Measurements from ENCODE around the gene HDHD5.

The HDHD5 gene

GRCh38 chr22:17190702-17191101, 31.6 kb upstream of the HDHD5 start:
- H3K4me3 ChIP-seq (IDR thresholded peaks at IDR 0.05; ENCODE audit: insufficient read depth, low read depth, low read length): no peak overlapping the region
- no peaks in the 10 kb centered on the region for H3K27me3 ChIP-seq (ENCODE audit: insufficient read depth, low read depth)
- H3K36me3 ChIP-seq (ENCODE audit: insufficient read depth): no peaks in the 10 kb centered on the region
- H3K9ac ChIP-seq: no peak overlapping the region
- no peak for TF ChIP-seq CTCF (conservative IDR thresholded peaks at IDR 0.05; ENCODE audit: low read depth, low read length)
- H3K79me2 ChIP-seq (ENCODE audit: insufficient read depth, low read depth): no peaks in the 10 kb centered on the region
- no peak overlapping the region for H3K4me2 ChIP-seq
- H3K27ac ChIP-seq: no peak overlapping the region
- H2AFZ ChIP-seq (ENCODE audit: low read depth): no peak overlapping the region
- H3K4me1 ChIP-seq (ENCODE audit: low read depth, poor library complexity, severe bottlenecking): no peaks in the 10 kb centered on the region
- no peaks in the 10 kb centered on the region for H4K20me1 ChIP-seq (ENCODE audit: insufficient read depth)

- Histone ChIP-seq H4K20me1 (ENCODE audit: insufficient read depth) (no peaks in the 10 kb centered on the region), H3K4me1 (ENCODE audit: low read depth, poor library complexity, severe bottlenecking) (peaks cover 9% of the 10 kb centered on the region), H3K9ac (no peak overlapping the region), H3K27ac (no peak overlapping the region), H3K79me2 (ENCODE audit: insufficient read depth, low read depth) (no peaks in the 10 kb centered on the region), H3K36me3 (ENCODE audit: insufficient read depth) (no peaks in the 10 kb centered on the region), H3K4me2 (no peak overlapping the region), H3K27me3 (ENCODE audit: insufficient read depth, low read depth) (no peaks in the 10 kb centered on the region), H3K4me3 (IDR thresholded peaks at IDR 0.05; ENCODE audit: insufficient read depth, low read depth, low read length) (no peak overlapping the region), H2AFZ (ENCODE audit: low read depth) (no peak overlapping the region)
- no peak for TF ChIP-seq CTCF (conservative IDR thresholded peaks at IDR 0.05; ENCODE audit: low read depth, low read length)
These were observed 17.6 kb upstream of the HDHD5 start for GRCh38 chr22:17176715-17177114.

DNA sequence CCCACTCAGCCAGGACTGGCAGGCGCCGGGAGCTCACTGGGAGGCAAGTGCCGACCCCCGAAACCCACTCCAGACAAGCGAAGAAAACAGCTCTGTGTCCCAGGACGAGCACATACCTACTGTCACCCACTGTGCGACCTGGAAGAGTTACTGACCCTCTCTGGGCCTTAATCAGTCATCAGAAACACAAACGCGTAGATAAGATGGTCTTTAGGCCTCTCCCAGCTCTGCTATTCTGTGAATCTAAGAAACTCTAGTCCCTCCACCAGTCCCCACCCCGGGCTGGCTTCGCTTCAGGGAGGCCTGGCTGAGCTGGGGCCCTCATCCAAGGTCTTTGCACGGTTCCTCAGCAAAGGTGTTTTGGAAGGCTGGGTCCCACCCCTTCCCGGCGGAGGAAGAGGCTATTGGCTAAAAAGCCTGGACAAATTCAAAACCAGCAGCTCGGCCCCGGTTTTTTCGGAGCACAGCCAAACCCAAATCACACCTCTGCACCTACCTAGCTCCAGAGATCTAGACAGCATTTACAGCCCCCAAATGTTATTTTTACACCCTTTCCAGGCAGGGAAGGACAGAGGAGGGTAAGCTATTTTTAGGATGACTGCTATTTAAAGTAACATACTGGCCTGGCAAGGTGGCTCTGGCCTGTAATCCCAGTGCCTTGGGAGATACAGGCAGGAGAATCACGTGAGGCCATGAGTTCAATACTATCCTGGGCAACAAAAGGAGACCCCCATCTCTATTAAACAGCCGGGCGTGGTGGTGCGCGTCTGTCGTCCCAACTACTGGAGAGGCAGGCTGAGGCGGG, 13.2 kb upstream of the HDHD5 start:
- H3K79me2 ChIP-seq (ENCODE audit: insufficient read depth, low read depth): no peaks in the 10 kb centered on the region
- H3K27ac ChIP-seq: peak overlapping the region; percentile 56
- peaks cover 13% of the 10 kb centered on the region; the same call in 1 of the 2 replicates for H3K27me3 ChIP-seq (ENCODE audit: insufficient read depth, low read depth)
- H4K20me1 ChIP-seq (ENCODE audit: insufficient read depth): no peaks in the 10 kb centered on the region
- H2AFZ ChIP-seq (ENCODE audit: low read depth): peak overlapping the region; percentile 79
- H3K36me3 ChIP-seq (ENCODE audit: insufficient read depth): no peaks in the 10 kb centered on the region
- H3K4me1 ChIP-seq (ENCODE audit: low read depth, poor library complexity, severe bottlenecking): peaks cover 15% of the 10 kb centered on the region
- H3K4me3 ChIP-seq (IDR thresholded peaks at IDR 0.05; ENCODE audit: insufficient read depth, low read depth, low read length): no peak overlapping the region
- peak; percentile 21 for TF ChIP-seq CTCF (conservative IDR thresholded peaks at IDR 0.05; ENCODE audit: low read depth, low read length)
- peak overlapping the region; percentile 96 for H3K4me2 ChIP-seq
- peak overlapping the region; percentile 62 for H3K9ac ChIP-seq

DNA sequence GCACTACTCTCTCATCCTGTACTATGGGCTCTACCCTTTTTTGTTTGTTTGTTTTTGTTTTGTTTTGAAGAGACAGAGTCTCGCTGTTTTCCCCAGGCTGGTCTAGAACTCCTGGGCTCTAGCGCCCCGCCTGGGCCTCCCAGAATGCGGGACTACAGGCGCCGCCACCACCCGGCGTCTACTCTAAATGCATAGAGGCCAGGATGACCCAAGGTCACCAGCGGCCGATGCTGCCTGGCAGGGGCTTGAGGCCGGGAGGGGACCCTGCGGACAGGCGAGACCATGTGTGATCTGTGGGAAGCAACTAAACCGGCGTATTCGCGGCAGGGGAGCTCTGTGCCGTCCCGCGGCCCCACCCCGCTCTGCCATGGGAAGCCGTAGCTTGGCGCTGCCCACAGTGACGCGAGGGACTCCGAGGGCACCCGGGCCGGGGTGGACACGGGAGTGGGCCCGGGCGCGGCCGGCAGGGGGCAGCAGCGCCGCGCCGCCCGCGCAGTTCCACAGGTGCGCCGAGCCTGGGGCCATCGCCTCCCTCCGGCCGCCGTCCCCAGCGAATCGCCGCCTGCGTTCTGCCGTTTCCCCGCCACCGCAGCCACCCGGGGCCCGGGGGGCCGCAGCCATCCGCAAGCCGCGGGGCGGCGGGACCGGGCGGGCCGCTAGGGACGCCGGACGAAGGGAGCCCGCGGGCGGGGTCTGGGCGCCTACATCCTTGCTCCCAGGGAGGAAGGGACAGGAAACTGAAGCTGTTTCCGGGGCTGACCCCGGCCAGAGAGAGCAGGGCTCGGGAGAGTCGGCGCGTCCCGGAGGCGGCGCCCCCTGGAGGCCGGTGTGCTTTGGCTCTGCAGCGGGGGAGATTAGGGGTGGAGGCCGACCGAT, 12.3 kb upstream of the HDHD5 start:
- no peaks in the 10 kb centered on the region for H3K79me2 ChIP-seq (ENCODE audit: insufficient read depth, low read depth)
- peak overlapping the region; percentile 56 for H3K27ac ChIP-seq
- peaks cover 15% of the 10 kb centered on the region for H3K4me1 ChIP-seq (ENCODE audit: low read depth, poor library complexity, severe bottlenecking)
- peaks cover 13% of the 10 kb centered on the region; the same call in 1 of the 2 replicates for H3K27me3 ChIP-seq (ENCODE audit: insufficient read depth, low read depth)
- no peaks in the 10 kb centered on the region for H4K20me1 ChIP-seq (ENCODE audit: insufficient read depth)
- peak overlapping the region; percentile 96 for H3K4me2 ChIP-seq
- no peak overlapping the region for H3K4me3 ChIP-seq (IDR thresholded peaks at IDR 0.05; ENCODE audit: insufficient read depth, low read depth, low read length)
- TF ChIP-seq CTCF (conservative IDR thresholded peaks at IDR 0.05; ENCODE audit: low read depth, low read length): peak; percentile 79
- H3K9ac ChIP-seq: peak overlapping the region; percentile 62
- H3K36me3 ChIP-seq (ENCODE audit: insufficient read depth): no peaks in the 10 kb centered on the region
- peak overlapping the region; percentile 79 for H2AFZ ChIP-seq (ENCODE audit: low read depth)

Data from KMS-11 (cell line).